Occipital lobe (tissue), 2 donors: ENCODE measurements around the gene LMAN2. TPM values are rescaled to one million over a fixed set of nuclear protein-coding genes. Genes with fewer than 3 reads are reported as not detected.

Experiments
- DNase-seq: peaks from one replicate; lab custom pipeline; 2025; lab: John Stamatoyannopoulos, UW
- total RNA-seq: library from RNA; depleted of rRNA; stranded (reverse); fragments of >200 nt; gene quantifications from one replicate; pipeline ENCODE4 v1.2.3, GENCODE V29; 2014

LMAN2 gene
- 73.5 TPM for total RNA-seq

- DNase-seq, result peak; percentile 92
Measured at GRCh38 chr5:177351392-177352329, at the start of gene LMAN2. LMAN2 (minus strand) TSS chr5:177351668; CDS start chr5:177351647, 21 bp downstream.

- DNase-seq, result no peak
Measured at GRCh38 chr5:177399997-177400868, 48.8 kb upstream of the LMAN2 start, which contains the start of gene PFN3. PFN3 (minus strand) TSS chr5:177400661; CDS start chr5:177400576, 85 bp downstream.

GRCh38 chr5:177397875-177398390, 46.5 kb upstream of the LMAN2 start:
- DNase-seq, result no peak

- DNase-seq, result no peak
Measured at GRCh38 chr5:177396807-177397206, 45.3 kb upstream of the LMAN2 start.

GRCh38 chr5:177396078-177396477, 44.6 kb upstream of the LMAN2 start:
- no peak for DNase-seq

- DNase-seq, result no peak
Measured at GRCh38 chr5:177393990-177394389, 42.5 kb upstream of the LMAN2 start.

GRCh38 chr5:177393206-177393765, 41.8 kb upstream of the LMAN2 start:
- DNase-seq, result no peak

- no peak for DNase-seq
Measured at GRCh38 chr5:177392765-177393164, 41.3 kb upstream of the LMAN2 start.

GRCh38 chr5:177390363-177391300, 39.2 kb upstream of the LMAN2 start:
- DNase-seq, result peak; percentile 62

GRCh38 chr5:177389241-177390169, 38.0 kb upstream of the LMAN2 start:
- no peak for DNase-seq

GRCh38 chr5:177388521-177389052, 37.1 kb upstream of the LMAN2 start:
- no peak for DNase-seq

GRCh38 chr5:177387405-177387804, 35.9 kb upstream of the LMAN2 start:
- DNase-seq, result no peak

- no peak for DNase-seq
Measured at GRCh38 chr5:177386542-177386941, 35.1 kb upstream of the LMAN2 start.

GRCh38 chr5:177385720-177386119, 34.3 kb upstream of the LMAN2 start:
- DNase-seq, result no peak

- DNase-seq, result no peak
Measured at GRCh38 chr5:177384134-177384533, 32.7 kb upstream of the LMAN2 start, which contains the start of gene SLC34A1. SLC34A1 (plus strand) TSS chr5:177384434; CDS start chr5:177385742, 1,308 bp downstream.

GRCh38 chr5:177383181-177383580, 31.7 kb upstream of the LMAN2 start:
- DNase-seq, result no peak

- no peak for DNase-seq
Measured at GRCh38 chr5:177382423-177383029, 31.1 kb upstream of the LMAN2 start.

GRCh38 chr5:177380805-177381126, 29.3 kb upstream of the LMAN2 start:
- no peak for DNase-seq
